KMS-11 (cell line): ENCODE results near the gene RBM20.
A peak's percentile ranks its signal among the peaks of the same experiment; 100 is the strongest.

Experiments used
- H2AFZ ChIP-seq: fragments of 200-600 bp; sonication (generic); 2 replicates; pipeline ENCODE4 v1.6.1; 2016; ENCODE audit warnings: antibody characterized with exemption, mixed run types, low read depth
- H3K27ac ChIP-seq: fragments of 200-600 bp; sonication (generic); 2 replicates; pipeline ENCODE4 v1.6.1; 2016; ENCODE audit warnings: mild to moderate bottlenecking, mixed run types
- H3K27me3 ChIP-seq: fragments of 200-600 bp; sonication (generic); 2 replicates; pipeline ENCODE4 v1.6.1; 2017; ENCODE audit warnings: mild to moderate bottlenecking, low read depth, mixed run types, moderate library complexity; ENCODE audit not compliant: insufficient read depth
- H3K36me3 ChIP-seq: fragments of 200-600 bp; sonication (generic); 2 replicates; pipeline ENCODE4 v1.6.1; 2017; ENCODE audit warnings: mild to moderate bottlenecking, mixed run types; ENCODE audit not compliant: insufficient read depth
- H3K4me1 ChIP-seq: fragments of 200-600 bp; sonication (generic); 2 replicates; pipeline ENCODE4 v1.6.1; 2016; ENCODE audit warnings: mild to moderate bottlenecking, low read depth, mixed run types; ENCODE audit not compliant: poor library complexity, severe bottlenecking
- H3K4me2 ChIP-seq: fragments of 200-600 bp; sonication (generic); 2 replicates; pipeline ENCODE4 v1.7.0; 2016; ENCODE audit warnings: mild to moderate bottlenecking, mixed run types
- H3K4me3 ChIP-seq: fragments of 200-600 bp; sonication (generic); IDR thresholded peaks from 2 replicates; pipeline ENCODE4 v1.6.1; 2017; ENCODE audit warnings: low read depth, low read length, mixed read lengths; ENCODE audit not compliant: insufficient read depth
- H3K79me2 ChIP-seq: fragments of 200-600 bp; sonication (generic); 2 replicates; pipeline ENCODE4 v1.6.1; 2016; ENCODE audit warnings: low read depth, mixed run types; ENCODE audit not compliant: insufficient read depth
- H3K9ac ChIP-seq: fragments of 200-600 bp; sonication (generic); 2 replicates; pipeline ENCODE4 v1.6.1; 2016; ENCODE audit warnings: mild to moderate bottlenecking, mixed run types
- H4K20me1 ChIP-seq: fragments of 200-600 bp; sonication (generic); 2 replicates; pipeline ENCODE4 v1.6.1; 2016; ENCODE audit warnings: mild to moderate bottlenecking, mixed run types; ENCODE audit not compliant: insufficient read depth
- TF ChIP-seq, protein P1 (sequence below): fragments of 200-600 bp; sonication (generic); conservative IDR thresholded peaks from 2 replicates; pipeline ENCODE4 v1.6.1; 2017; ENCODE audit warnings: low read depth, mild to moderate bottlenecking, antibody characterized with exemption, low read length, moderate library complexity, mixed read lengths

Gene RBM20

GRCh38 chr10:110876788-110877187 is 232.7 kb downstream of the RBM20 start:
- Histone ChIP-seq H3K4me3 (no peak overlapping the region), H3K27me3 (no peaks in the 10 kb centered on the region), H3K4me1 (peaks cover 21% of the 10 kb centered on the region), H3K4me2 (no peak overlapping the region), H3K79me2 (peaks cover 12% of the 10 kb centered on the region; the same call in 1 of the 2 replicates), H4K20me1 (no peaks in the 10 kb centered on the region), H3K9ac (no peak overlapping the region), H2AFZ (no peak overlapping the region), H3K27ac (no peak overlapping the region), H3K36me3 (no peaks in the 10 kb centered on the region)
- TF ChIP-seq, protein P1, sequence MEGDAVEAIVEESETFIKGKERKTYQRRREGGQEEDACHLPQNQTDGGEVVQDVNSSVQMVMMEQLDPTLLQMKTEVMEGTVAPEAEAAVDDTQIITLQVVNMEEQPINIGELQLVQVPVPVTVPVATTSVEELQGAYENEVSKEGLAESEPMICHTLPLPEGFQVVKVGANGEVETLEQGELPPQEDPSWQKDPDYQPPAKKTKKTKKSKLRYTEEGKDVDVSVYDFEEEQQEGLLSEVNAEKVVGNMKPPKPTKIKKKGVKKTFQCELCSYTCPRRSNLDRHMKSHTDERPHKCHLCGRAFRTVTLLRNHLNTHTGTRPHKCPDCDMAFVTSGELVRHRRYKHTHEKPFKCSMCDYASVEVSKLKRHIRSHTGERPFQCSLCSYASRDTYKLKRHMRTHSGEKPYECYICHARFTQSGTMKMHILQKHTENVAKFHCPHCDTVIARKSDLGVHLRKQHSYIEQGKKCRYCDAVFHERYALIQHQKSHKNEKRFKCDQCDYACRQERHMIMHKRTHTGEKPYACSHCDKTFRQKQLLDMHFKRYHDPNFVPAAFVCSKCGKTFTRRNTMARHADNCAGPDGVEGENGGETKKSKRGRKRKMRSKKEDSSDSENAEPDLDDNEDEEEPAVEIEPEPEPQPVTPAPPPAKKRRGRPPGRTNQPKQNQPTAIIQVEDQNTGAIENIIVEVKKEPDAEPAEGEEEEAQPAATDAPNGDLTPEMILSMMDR: no peak

DNA sequence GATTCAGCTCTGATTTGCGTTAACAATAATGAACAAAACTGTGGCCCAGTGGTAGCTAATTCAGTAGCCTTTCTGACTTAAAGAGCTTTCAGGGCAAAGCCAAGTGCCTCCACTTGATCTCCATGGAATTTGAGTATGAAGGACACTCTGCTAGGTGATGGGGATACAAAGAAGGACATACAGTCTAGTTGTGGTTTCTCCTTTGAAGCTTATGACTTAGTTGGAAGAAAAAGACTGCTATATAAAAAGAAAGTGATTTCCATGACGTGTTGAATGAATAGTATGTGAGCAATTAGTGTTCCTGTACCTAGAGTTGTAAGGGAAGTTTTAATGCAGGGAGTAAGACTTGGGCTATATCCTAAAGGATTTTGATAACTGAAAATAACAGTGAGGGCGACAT is 235.9 kb downstream of the RBM20 start:
- Histone ChIP-seq H3K79me2 (no peaks in the 10 kb centered on the region), H2AFZ (no peak overlapping the region), H3K4me2 (no peak overlapping the region), H4K20me1 (no peaks in the 10 kb centered on the region), H3K36me3 (no peaks in the 10 kb centered on the region), H3K27ac (no peak overlapping the region), H3K4me3 (no peak overlapping the region), H3K9ac (no peak overlapping the region), H3K4me1 (peaks cover 41% of the 10 kb centered on the region), H3K27me3 (no peaks in the 10 kb centered on the region)
- TF ChIP-seq, protein P1: no peak

DNA sequence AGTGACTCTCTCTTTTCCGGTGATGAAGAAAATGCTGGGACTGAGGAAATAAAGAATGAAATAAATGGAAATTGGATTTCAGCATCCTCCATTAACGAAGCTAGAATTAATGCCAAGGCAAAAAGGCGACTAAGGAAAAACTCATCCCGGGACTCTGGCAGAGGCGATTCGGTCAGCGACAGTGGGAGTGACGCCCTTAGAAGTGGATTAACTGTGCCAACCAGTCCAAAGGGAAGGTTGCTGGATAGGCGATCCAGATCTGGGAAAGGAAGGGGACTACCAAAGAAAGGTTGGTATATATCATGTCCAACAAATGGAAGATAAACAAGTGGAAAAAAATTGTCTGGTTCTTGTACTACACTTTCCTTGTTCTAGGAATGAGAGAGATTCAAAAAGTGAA is 237.1 kb downstream of the RBM20 start:
- Histone ChIP-seq H3K27ac (no peak overlapping the region), H3K27me3 (no peaks in the 10 kb centered on the region), H3K4me1 (peaks cover 37% of the 10 kb centered on the region), H3K4me2 (no peak overlapping the region), H3K79me2 (no peaks in the 10 kb centered on the region), H3K9ac (no peak overlapping the region), H2AFZ (no peak overlapping the region), H3K4me3 (no peak overlapping the region), H3K36me3 (no peaks in the 10 kb centered on the region), H4K20me1 (no peaks in the 10 kb centered on the region)
- TF ChIP-seq, protein P1: no peak

- Histone ChIP-seq H3K9ac (no peak overlapping the region), H3K4me1 (peaks cover 37% of the 10 kb centered on the region), H3K79me2 (no peaks in the 10 kb centered on the region), H3K4me2 (0 out of 2 replicates have a peak overlapping the region, but pooled peaks have one; percentile 7), H3K27me3 (no peaks in the 10 kb centered on the region), H3K27ac (no peak overlapping the region), H3K4me3 (no peak overlapping the region), H4K20me1 (no peaks in the 10 kb centered on the region), H3K36me3 (no peaks in the 10 kb centered on the region), H2AFZ (no peak overlapping the region)
- TF ChIP-seq, protein P1: no peak
Observed at GRCh38 chr10:110881905-110882304, 237.8 kb downstream of the RBM20 start.
